Activated naive CD4-positive, alpha-beta T cell treated with Interleukin-2 at 50 U/mL for 16 hours (primary cell): ENCODE data around the gene TTC9B.

Experiments
- DNase-seq: peaks from one replicate; pipeline ENCODE4 v3.0.0-alpha.2; 2020

TTC9B gene

GRCh38 chr19:40217934-40218890, at the start of gene TTC9B:
Gene TTC9B, minus strand, starts transcription at chr19:40218384. Its CDS starts 3 bp downstream, at chr19:40218381.
- peak; percentile 48 for DNase-seq

DNA sequence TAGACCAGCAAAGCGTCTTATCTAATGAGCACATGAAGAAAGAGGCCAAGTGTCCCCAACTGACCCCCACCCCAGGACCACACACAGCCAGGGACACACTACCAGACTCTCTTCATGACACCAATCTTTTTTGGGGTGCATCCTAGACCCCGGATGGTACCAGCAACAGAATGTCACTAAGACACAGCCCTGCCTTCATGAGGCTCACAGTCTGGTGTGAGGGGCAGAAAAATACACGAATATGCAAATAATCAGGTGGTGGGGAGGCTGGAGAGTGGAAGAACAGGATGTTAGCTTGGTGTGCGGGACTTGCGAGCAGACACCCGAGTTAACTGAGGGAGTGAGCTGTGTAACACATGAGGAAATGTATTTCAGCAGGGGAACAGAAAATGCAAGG, 49.4 kb upstream of the TTC9B start:
- DNase-seq = no peak

- DNase-seq = no peak
These were observed 48.9 kb upstream of the TTC9B start for GRCh38 chr19:40266912-40267600.

DNA sequence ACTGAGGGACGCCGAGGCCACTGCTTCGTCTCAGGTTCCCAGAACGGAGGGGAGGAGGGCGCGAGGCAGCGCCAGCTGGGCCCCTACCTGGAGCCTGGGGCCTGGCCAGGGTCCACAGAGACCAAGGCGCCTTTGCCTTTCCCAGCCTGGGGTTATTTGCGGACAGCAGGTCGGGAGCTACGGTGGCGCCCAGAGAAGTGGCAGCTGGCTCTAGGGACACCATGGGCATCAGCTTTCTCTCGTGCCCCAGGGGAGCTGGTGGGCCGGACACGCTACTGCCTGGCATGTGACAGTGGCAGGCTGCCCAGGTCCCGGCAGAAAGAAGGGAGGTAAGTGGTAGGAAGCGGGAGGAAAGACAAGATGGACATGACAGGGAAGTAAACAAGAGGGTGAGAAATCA, 47.9 kb upstream of the TTC9B start:
- DNase-seq = no peak

GRCh38 chr19:40265763-40266099, 47.5 kb upstream of the TTC9B start:
- DNase-seq = no peak

DNA sequence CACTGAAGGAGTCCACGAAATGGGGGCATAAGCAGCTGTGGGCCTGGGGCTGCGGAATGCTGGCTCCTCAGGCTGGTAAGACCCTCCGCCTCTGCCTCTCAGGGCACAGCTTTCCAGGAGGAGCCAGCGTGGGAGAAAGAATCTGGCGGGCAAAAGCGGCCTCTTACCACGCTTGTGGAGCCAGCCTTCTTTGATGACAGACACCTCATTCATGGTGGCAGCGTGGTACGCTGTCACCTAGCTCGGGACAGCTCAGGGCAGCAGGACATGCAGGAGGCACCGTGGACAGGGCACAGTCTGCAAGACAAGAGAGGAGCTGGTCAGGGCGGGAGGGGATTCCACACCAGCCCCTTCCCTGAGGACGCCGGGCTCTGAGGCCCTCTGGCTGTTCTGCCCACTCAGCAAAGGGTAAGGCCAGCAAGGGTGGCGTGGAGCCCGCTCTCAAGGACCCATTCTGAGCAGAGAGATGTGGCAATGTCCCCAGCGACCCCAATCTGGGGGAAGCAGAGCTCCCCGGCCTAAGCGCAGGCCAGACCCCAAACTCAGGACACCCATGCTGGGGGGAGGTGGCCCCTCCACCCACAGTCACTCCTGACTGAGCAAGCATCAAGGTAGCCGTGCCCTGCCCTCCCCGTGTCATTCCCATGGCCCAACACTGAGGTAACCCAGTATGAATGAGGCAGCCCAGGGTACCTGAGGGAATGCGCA, 47.0 kb upstream of the TTC9B start:
- no peak for DNase-seq

DNA sequence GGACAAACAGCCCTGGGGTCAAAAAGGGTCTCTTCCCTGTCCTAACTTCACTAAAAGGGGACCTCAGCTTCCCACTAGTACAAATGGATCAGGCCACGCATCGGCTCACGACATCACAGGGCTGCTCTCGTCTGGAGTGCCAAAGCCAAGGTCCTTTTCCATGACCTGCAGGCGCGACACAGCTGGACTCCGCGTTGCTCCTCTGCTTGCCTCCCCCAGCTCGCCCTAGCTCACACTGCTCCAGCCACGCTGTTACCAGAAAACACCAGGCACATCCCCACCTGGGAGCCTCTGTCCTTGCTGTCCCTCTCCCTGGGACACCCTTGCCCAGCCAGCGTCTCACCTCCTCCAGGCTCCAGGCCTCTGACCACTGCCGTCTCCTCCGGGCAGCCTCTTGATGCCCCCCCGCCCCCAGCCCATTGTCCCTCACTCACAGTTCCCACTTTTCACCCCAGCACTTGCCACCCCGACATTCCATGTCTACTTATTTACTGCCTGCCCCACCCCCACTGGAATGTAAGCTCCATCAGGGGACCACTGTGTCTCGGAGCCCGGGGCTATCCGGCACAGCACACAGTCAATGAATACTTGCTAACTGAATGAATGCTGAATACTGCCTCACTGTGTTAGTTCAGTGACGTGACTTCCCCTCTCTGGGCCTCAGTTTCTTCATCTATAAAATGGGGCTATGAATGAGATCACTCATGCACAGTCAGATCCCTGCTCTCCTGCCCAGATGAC, 46.3 kb upstream of the TTC9B start:
- no peak for DNase-seq

DNA sequence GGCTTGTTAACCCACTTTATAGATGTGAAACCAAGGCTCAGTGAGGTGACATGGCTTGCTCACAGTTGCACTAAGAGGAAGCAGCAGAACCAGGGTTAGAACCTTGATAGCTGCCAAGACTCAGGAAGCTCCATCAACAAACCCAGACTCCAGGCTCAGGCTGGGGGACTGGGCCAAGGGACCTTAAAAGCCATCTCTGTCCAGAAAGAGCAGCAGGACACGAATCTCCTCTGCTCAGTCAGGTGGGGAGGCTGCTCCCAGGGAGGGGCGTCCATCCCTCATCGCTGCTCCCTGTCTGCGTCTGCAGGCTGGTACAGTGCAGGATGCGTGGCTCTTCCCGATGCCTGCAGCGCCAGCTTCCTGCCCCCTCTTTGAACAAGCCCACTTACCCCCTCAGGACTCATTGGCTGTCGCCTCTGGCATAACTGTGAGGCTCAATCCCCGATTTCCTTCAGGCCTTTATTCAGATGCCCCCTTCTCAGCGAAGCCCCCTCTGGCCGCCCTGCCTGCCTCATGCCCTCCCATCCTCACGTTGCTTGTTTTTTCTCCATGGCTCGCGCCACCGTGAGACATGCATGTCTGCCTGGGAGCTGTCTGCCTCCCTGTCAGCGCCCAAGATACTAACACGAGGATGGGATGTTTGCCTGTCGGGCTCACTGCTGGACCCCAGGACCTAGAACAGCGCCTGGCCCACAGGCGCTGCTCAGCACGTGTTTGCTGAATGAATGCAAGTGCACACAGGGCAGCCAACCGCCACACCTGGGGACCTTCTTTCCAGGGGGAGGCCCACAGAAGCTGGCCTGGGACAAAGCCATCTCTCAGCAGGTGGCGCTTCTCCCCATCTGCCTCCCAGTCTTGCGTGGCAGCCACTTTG, 45.5 kb upstream of the TTC9B start:
- DNase-seq = no peak

GRCh38 chr19:40262422-40262821, 44.2 kb upstream of the TTC9B start:
- DNase-seq = no peak

DNA sequence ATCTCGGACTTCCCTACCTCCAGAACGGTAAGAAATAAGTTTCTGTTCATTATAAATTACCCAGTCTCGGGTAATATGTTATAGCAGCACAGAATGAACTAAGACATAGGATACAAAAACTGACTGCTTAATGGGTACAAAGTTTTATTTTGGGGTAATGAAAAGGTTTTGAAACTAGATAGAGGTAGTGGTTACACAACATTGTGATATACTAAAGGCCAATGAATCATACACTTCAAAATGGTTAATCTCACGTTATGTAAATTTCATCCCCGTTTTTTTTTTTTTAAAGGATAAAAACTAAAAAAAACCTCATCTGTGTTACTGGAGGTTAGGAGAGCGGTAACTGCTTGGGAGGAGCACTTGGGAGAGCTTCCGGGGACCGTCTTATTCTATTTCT, 43.4 kb upstream of the TTC9B start:
- no peak for DNase-seq

DNA sequence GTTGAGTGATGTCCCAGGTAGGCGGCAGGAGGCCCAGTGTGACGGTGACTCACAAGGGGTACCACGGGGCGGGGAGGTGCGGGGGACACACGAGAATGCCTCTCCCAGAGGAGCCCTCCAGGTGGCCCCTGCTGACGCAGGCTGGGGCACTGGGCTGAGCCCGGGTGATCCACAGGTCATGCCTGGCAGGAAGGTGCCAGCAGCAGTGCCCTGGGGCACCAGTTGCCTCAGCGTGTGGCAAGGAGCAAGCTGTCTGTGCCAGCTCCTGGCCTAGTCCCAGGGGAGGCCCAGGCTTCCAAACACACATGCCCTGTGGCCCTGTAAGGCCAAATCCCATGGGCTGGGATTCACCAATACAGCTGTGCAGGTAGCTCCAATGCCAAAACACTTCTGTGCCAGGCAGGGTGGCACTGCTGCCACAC, 38.9 kb upstream of the TTC9B start:
- DNase-seq = no peak

DNA sequence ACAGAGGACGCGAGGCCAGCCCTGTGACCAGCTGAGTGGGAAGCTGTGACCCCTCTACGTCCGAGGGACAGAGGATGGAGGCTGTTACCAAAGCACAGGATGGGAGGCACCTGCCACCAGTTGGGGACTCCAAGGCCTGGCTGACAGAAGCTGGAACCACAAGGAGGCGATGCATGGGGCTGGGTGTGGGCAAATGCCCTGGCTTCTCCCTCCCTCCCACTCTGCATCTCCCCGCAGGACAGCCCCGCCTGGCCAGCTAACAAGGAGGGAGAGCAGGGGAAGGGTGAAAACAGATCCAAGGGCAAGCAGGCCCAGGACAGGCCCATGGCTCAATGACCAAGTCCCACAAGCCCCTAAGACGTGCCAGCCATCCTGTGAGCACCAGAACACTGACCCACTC, 38.3 kb upstream of the TTC9B start:
- no peak for DNase-seq

DNA sequence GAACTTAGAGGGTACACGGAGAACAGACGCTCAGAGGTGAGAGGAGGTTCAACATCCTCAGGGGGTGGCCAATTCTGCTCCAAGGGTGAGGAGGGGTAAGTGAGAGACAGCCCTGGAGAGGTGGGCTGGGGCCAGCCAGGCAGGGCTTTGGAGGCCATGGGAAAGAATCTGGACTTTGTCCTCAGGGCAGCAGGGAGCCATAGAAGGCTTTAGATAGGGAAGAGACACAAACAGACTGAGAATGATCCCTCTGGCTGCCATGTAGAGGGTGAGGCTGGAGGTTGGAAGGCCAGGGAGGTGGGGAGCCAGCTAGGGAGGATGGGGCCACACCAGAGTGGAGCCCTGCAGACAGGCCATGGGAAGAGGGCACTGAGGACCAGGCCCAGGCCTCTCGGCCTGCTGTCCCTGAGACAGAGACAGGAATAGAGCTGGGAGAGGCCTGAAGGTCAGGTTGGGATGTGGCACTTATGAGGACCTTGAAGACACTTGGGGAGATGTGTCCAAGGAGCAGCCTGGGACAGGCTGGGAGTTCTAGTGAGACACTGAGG, 37.5 kb upstream of the TTC9B start:
- DNase-seq = no peak

GRCh38 chr19:40254714-40255418, 36.7 kb upstream of the TTC9B start:
- DNase-seq = no peak

DNA sequence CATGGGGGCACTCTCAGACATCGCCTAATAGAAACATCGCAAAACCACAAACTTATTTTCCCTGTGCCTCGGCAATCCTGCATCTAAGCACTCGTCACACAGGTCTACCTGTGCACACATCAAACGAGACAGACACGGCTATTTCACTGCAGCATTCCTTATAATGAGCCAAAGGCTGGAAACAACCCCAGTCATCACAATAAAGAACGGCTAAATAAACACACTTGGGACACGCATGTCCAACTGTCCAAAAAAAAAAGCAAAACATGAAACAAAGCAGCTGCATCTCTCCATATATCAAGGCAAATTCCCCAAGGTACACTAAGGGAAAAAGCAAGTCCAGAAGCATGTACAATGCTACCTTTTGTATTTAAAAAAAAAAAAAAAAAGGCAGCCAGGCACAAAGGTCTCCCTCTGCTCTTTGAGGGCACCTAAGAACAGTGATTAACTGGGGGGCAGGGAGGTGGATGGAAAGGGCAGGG, 35.5 kb upstream of the TTC9B start:
- no peak for DNase-seq

DNA sequence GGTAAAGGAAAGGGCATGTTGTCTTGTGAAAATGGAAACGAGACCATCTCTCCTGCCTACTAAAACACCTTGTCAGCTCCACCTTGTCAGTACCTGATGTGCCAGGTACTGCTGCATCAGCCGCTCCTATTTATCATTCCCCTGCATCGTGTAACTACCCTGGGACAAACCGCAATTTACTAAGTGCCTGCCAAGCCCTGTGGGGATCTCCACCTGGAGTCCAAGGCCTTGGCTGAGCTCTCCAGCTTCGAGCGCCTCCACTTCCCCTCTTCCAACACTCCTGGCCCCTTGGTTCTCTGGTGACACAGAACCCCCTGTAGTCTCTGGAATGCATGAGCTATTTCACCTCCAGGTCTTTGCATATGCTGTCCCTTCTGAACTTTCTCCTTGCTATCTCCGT, 34.2 kb upstream of the TTC9B start:
- DNase-seq = no peak

DNA sequence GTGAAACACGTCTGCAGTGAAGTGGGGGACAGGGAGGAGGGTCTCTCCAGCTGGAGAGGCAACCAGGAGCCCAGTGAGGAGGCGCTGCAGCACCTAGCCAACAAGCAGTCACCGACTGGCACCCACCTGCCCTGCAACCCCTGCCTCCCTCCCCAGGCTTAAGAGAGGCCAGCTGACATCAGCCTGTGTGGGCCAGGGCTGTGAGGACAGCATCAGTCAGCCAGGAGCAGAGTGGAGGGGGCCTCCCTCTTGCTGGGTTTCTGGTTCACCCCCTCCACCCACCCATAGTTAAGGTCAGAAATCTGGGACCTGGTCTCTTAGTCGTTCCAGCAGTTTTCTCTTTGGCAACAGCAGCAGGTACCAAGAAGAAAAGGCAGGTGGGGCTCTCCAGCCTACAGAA, 33.8 kb upstream of the TTC9B start:
- DNase-seq = no peak

DNA sequence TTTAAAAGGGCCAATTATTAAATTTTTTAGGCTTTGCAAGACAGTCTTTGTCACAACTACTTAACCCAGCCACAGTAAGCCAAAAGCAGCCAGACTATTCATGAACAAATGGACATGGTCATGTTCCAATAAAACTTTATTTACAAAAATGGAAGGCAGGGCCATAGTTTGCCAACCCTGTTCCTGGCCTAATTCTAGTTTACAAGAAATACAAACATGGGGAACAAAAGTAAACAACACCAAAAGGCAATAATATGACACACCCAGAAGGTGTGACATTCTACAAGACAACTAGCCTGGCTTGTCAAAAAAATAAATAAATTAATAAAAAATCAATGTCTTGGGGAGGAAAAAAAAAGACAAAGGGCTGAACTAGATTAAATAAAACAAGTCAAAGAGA, 33.1 kb upstream of the TTC9B start:
- no peak for DNase-seq

GRCh38 chr19:40249781-40250180, 31.6 kb upstream of the TTC9B start:
- DNase-seq = no peak

DNA sequence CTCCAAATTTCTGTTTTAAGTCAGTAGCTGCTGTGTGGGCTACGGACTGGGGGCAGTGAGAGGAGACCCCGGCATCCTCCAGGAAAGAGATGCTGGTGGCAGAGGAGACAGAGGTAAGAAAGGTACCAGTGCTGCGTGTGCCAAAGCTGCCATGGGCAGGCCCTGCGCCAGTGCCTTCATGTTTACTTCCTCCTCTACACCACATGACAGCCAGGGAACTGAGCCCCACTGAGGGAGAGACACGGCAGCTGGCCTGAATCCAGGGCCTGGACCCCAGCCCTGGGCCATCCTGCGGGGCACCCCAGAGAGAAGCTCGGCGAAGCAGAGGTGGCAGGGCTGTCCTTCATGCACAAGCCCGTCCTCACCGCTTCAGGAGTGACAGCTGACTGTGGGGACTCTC, 31.0 kb upstream of the TTC9B start:
- no peak for DNase-seq

GRCh38 chr19:40247735-40248262, 29.6 kb upstream of the TTC9B start:
- DNase-seq = no peak
